ENCODE measurements around the gene UQCRH. TPM values are rescaled to one million over a fixed set of nuclear protein-coding genes. Genes with fewer than 3 reads are reported as not detected.

Gene UQCRH
- polyA plus RNA-seq, 1 of the 3 experiments (the other 2 are of a cell fraction): 971 TPM

DNA sequence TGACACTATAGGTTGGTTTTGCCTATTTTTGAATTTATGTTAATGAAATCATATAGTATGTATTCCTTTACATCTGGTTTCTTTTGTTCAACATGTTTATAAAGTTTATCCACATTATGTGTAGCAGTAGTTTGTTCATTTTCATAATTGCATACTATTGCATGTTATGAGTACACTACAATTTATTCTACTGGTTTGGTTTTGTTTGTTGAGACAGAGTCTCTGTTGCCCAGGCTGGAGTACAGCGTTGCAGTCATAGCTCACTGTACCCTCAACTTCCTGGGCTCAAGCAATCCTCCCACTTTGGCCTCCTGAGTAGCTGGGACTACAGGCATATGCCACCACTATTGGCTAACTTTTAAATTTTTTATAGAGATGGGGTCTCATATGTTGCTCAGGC lies 34.9 kb upstream of the UQCRH start:
- Histone ChIP-seq H3K27me3 (ENCODE audit: insufficient read depth) (no peaks in the 10 kb centered on the region), H3K79me2 (ENCODE audit: insufficient read depth) (no peaks in the 10 kb centered on the region), H3K4me1 (ENCODE audit: control insufficient read depth in 1 of 2, insufficient read depth in 2 of 2, low read depth in 1 of 2, low read length in 1 of 2) (no peaks in the 10 kb centered on the region), H3K9me2 (no peaks in the 10 kb centered on the region), H3K27ac (ENCODE audit: low read depth in 2 of 2, low read length in 1 of 2) (no peak overlapping the region), H2AFZ (ENCODE audit: low read depth) (no peak overlapping the region), H3K4me3 (ENCODE audit: low read depth in 2 of 2, low read length in 1 of 2) (no peak overlapping the region), H3K9ac (no peak overlapping the region), H3K4me2 (no peak overlapping the region), H3F3A (replicated peaks; ENCODE audit: insufficient read depth) (no peaks in the 10 kb centered on the region), H4K20me1 (ENCODE audit: insufficient read depth) (no peaks in the 10 kb centered on the region), H3K9me3 (no peaks in the 10 kb centered on the region), H3K36me3 (replicated peaks in 1 of 2; ENCODE audit: control insufficient read depth in 1 of 2, insufficient read depth in 2 of 2, low read length in 1 of 2) (peaks cover 15 to 19% of the 10 kb centered on the region in 2 experiments)
- ChIA-PET CTCF (no interaction called here), POLR2A (interaction anchor here (1.3 kb wide), 1 partner anchor 9 kb away, joined by 3 read pairs; no protein-coding TSS in a partner anchor)
- 100% methylated on average over 1 of the region's 1 CpG for WGBS (ENCODE audit: low lambda C conversion rate)
- DNase-seq: no peak
- TF ChIP-seq POLR2AphosphoS5 (IDR thresholded peaks at IDR 0.05; ENCODE audit: low read depth, low read length) (no peak), TCF12 (IDR thresholded peaks at IDR 0.05) (no peak), TAF1 (IDR thresholded peaks at IDR 0.05; ENCODE audit: borderline replicate concordance, low read depth, low read length) (no peak), EZH2phosphoT487 (IDR thresholded peaks at IDR 0.05; ENCODE audit: borderline replicate concordance, low read depth) (no peak), USF2 (IDR thresholded peaks at IDR 0.05; ENCODE audit: borderline replicate concordance, low read depth, low read length) (no peak), CHD2 (IDR thresholded peaks at IDR 0.05; ENCODE audit: low read length, partially characterized antibody) (no peak), JUND (IDR thresholded peaks at IDR 0.05) (no peak), FOXJ3 (CRISPR knock-in tag; IDR thresholded peaks at IDR 0.05) (no peak), RAD21 (IDR thresholded peaks at IDR 0.05; ENCODE audit: low read length) (no peak), GATA2 (CRISPR knock-in tag; IDR thresholded peaks at IDR 0.05) (no peak), SIN3A (IDR thresholded peaks at IDR 0.05; ENCODE audit: borderline replicate concordance, low read depth, low read length) (no peak), MEF2A (IDR thresholded peaks at IDR 0.05; ENCODE audit: borderline replicate concordance, low read depth) (no peak), GABPA (IDR thresholded peaks at IDR 0.05; ENCODE audit: low read depth) (no peak), FOXM1 (IDR thresholded peaks at IDR 0.05; ENCODE audit: low read depth) (no peak), RFX5 (IDR thresholded peaks at IDR 0.05; ENCODE audit: low read length) (no peak)
- TF ChIP-seq, protein P1, sequence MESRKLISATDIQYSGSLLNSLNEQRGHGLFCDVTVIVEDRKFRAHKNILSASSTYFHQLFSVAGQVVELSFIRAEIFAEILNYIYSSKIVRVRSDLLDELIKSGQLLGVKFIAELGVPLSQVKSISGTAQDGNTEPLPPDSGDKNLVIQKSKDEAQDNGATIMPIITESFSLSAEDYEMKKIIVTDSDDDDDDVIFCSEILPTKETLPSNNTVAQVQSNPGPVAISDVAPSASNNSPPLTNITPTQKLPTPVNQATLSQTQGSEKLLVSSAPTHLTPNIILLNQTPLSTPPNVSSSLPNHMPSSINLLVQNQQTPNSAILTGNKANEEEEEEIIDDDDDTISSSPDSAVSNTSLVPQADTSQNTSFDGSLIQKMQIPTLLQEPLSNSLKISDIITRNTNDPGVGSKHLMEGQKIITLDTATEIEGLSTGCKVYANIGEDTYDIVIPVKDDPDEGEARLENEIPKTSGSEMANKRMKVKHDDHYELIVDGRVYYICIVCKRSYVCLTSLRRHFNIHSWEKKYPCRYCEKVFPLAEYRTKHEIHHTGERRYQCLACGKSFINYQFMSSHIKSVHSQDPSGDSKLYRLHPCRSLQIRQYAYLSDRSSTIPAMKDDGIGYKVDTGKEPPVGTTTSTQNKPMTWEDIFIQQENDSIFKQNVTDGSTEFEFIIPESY (IDR thresholded peaks at IDR 0.05; ENCODE audit: borderline replicate concordance, low read depth): no peak

Data from SK-N-SH (cell line).